Measurements from ENCODE around the gene JAML. TPM values are rescaled to one million over a fixed set of nuclear protein-coding genes. Genes with fewer than 3 reads are reported as not detected.

Gene JAML
- total and polyA plus RNA-seq, 2 of the 13 experiments (the other 11 are each of a cell fraction or from before 2014, with no cell fraction given), result 2.0 to 3.3 TPM

- H2AFZ ChIP-seq (ENCODE audit: low read length), result no peak overlapping the region
- CTCF ChIA-PET (ENCODE audit: low intra/inter-chr PET ratio, low total read pairs), result no interaction called here
- peaks cover 43% of the 10 kb centered on the region for H3K4me1 ChIP-seq (ENCODE audit: insufficient read depth, low read length)
- BruUV-seq (replicated peaks), result no TSS peak
- H3K4me2 ChIP-seq (ENCODE audit: low read depth, low read length), result peak overlapping the region; percentile 81; the same call in 1 of the 2 replicates
- POLR2A ChIA-PET, result interaction anchor here (1.4 kb wide), 1 partner anchor 15 kb away, joined by 9 read pairs; the partner anchor contains the start of gene MPZL3
- no peak overlapping the region for H3K27ac ChIP-seq (ENCODE audit: extremely low read length, insufficient read depth, low read length)
- no peaks in the 10 kb centered on the region for H3K9me3 ChIP-seq (ENCODE audit: low read length)
- H3K4me3 ChIP-seq (replicated peaks in 1 of 3; ENCODE audit: insufficient read depth in 1 of 3, low read depth in 2 of 3, low read length in 3 of 3), result no peak overlapping the region
- H3K36me3 ChIP-seq (replicated peaks in 1 of 2; ENCODE audit: control insufficient read depth in 1 of 2, insufficient read depth in 2 of 2, low read length in 2 of 2), result peaks cover 2 to 11% of the 10 kb centered on the region in 2 experiments; a peak in 2 of 5 replicates
- FAIRE-seq, result no peak
- intact Hi-C loops (cut with micrococcal nuclease; ENCODE audit: unreplicated experiment), result no loop called here
- peaks cover 1 to 22% of the 10 kb centered on the region in 2 experiments; a peak in 4 of 5 replicates for H3K27me3 ChIP-seq (ENCODE audit: control insufficient read depth in 1 of 2, insufficient read depth in 2 of 2, low read length in 2 of 2)
- no peak for ATAC-seq
- DNase-seq (ENCODE audit: low spot score), result no peak
- whole genome bisulfite sequencing (ENCODE audit: low lambda C conversion rate), result 56% methylated on average over 1 of the region's 1 CpG
- no peaks in the 10 kb centered on the region for H4K20me1 ChIP-seq (ENCODE audit: insufficient read depth, low read length)
- in situ Hi-C loops (cut with HindIII; ENCODE audit: extremely low pct_ligation_motif_present, low pct_unique_long_range_greater_than_20kb), result no loop called here
- H3K79me2 ChIP-seq (ENCODE audit: insufficient read depth, low read length), result peaks cover 7% of the 10 kb centered on the region
- H3K9ac ChIP-seq (ENCODE audit: insufficient read depth, low read depth, low read length), result peak overlapping the region; percentile 28; the same call in 1 of the 2 replicates
- no peak for TF ChIP-seq NFE2L1 (CRISPR knock-in tag; IDR thresholded peaks at IDR 0.05; ENCODE audit: borderline replicate concordance)
- no peak for TF ChIP-seq ATF2 (CRISPR knock-in tag; IDR thresholded peaks at IDR 0.05)
- no peak for TF ChIP-seq TBX3 (IDR thresholded peaks at IDR 0.05; ENCODE audit: borderline replicate concordance)
- TF ChIP-seq, protein P1, sequence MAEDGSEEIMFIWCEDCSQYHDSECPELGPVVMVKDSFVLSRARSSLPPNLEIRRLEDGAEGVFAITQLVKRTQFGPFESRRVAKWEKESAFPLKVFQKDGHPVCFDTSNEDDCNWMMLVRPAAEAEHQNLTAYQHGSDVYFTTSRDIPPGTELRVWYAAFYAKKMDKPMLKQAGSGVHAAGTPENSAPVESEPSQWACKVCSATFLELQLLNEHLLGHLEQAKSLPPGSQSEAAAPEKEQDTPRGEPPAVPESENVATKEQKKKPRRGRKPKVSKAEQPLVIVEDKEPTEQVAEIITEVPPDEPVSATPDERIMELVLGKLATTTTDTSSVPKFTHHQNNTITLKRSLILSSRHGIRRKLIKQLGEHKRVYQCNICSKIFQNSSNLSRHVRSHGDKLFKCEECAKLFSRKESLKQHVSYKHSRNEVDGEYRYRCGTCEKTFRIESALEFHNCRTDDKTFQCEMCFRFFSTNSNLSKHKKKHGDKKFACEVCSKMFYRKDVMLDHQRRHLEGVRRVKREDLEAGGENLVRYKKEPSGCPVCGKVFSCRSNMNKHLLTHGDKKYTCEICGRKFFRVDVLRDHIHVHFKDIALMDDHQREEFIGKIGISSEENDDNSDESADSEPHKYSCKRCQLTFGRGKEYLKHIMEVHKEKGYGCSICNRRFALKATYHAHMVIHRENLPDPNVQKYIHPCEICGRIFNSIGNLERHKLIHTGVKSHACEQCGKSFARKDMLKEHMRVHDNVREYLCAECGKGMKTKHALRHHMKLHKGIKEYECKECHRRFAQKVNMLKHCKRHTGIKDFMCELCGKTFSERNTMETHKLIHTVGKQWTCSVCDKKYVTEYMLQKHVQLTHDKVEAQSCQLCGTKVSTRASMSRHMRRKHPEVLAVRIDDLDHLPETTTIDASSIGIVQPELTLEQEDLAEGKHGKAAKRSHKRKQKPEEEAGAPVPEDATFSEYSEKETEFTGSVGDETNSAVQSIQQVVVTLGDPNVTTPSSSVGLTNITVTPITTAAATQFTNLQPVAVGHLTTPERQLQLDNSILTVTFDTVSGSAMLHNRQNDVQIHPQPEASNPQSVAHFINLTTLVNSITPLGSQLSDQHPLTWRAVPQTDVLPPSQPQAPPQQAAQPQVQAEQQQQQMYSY (CRISPR knock-in tag; IDR thresholded peaks at IDR 0.05), result no peak
- TF ChIP-seq ZNF563 (CRISPR knock-in tag; IDR thresholded peaks at IDR 0.05), result no peak
- TF ChIP-seq, protein P2, sequence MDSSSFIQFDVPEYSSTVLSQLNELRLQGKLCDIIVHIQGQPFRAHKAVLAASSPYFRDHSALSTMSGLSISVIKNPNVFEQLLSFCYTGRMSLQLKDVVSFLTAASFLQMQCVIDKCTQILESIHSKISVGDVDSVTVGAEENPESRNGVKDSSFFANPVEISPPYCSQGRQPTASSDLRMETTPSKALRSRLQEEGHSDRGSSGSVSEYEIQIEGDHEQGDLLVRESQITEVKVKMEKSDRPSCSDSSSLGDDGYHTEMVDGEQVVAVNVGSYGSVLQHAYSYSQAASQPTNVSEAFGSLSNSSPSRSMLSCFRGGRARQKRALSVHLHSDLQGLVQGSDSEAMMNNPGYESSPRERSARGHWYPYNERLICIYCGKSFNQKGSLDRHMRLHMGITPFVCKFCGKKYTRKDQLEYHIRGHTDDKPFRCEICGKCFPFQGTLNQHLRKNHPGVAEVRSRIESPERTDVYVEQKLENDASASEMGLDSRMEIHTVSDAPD (CRISPR knock-in tag; IDR thresholded peaks at IDR 0.05), result no peak
- no peak for TF ChIP-seq HOXA9 (CRISPR knock-in tag; IDR thresholded peaks at IDR 0.05; ENCODE audit: borderline replicate concordance)
Observed at GRCh38 chr11:118265954-118266353, 41.1 kb upstream of the JAML start.
